DMS79 treated with DMSO at 0.1 percent for 48 hours (cell line): ENCODE data around the gene AIG1.

Source experiments
- DNase-seq: peaks from one replicate; lab custom pipeline; 2025; lab: John Stamatoyannopoulos, UW

The AIG1 gene

DNA sequence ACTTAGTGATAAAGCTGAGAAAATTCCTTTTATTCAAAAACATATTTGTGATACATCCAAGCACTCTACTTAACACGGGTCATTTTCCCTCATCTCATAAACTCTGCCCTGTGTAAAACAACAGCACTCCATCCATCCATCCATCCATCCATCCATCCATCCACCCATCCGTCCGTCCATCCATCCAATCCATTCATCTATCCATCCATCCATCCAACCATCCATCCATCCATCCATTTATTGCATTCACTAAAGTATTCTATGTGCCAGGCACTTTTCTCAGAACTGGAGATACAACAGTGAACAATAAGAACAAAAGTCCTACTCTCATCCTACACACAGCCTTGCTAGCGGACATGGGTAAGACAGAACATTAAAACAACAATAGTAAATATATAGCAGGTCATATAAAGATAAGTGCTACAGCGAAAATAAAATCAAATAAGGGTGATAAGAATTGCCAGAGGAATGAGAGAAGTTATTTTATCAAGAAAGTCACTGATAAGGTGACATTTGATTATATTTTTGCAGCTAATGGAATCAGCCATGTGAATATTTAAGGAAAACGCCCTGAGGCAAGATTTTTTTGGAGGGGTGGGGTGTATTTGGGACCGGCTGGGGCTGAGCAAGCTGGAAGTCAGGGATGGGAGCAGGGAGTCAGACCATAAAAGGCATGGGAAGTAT lies 311.7 kb downstream of the AIG1 start:
- DNase-seq = no peak

DNA sequence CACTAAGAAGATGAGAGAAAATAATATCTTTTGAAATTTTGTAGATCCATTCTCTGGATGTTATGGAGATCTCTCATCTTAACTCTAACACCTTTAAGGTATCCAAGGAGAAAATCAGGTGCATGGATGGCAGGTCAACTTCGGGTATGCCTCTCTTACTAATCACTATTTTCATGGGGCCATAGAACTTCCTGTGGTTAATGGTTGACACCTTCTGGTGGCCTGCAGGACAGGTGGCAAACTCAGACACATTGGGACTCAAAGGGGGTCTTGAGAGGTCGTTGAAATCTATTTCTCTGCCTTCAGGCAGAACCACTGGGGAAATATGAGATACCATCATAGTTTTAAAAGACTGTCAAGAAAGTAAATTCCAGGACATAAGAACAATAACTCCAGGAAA lies 313.3 kb downstream of the AIG1 start:
- no peak for DNase-seq

DNA sequence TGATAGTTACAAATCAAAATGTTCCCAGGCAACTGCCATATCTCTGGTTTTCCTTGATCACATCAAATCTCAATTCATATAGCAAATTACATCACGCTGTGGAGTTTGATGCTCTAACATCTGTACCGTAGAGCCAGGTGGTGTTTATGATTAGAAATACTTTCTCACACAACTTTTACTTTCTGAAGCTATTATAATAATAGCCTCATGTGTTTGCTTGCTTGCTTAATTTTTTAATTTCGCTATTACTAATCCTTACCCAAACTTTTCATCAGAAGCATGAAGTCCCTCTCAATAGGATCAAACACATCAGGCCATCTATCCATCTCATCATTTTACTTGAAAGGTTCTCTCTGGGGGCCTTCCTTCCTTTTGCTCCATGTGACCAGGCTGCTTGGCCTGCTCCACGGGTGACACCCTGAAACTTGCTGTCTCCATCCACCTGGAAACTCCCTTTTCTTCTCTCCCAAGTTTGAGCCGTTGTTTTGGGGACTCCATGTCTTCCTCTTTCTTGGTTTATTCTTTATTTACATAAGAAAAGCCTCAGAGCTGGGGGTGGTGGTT lies 314.4 kb downstream of the AIG1 start:
- DNase-seq = no peak

DNA sequence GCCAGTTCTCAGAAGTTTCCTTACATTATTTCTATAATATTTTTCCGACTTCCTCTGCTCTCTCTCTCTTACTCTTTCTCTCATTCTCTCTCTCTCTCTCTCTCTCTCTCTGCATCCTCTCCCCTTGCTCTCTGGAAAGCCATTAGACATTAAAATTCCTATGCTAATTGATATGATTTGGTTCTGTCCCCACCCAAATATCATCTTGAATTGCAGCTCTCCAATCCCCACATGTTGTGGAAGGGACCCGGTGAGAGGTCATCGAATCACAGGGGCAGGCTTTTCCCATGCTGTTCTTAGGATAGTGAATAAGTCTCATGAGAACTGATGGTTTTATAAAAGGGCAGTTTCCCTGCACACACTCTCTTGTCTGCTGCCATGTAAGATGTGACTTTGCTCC lies 315.7 kb downstream of the AIG1 start:
- DNase-seq = no peak

DNA sequence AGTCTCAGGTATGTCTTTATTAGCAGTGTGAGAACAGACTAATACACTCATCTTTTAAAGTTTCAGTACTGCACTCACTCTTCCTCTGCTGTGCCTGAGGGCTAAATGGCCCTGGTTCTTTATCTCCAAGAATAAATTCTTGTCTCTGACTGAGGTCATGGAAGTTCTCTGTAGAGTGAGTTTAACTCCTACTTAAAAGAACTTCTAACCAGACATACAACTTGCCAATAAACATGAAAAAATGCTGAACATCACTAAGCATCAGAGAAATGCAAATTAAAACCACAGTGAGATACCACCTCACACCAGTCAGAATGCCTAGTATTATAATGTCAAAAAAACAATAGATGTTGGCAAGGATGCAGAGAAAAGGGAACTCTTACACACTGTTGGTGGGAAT lies 316.2 kb downstream of the AIG1 start:
- no peak for DNase-seq

DNA sequence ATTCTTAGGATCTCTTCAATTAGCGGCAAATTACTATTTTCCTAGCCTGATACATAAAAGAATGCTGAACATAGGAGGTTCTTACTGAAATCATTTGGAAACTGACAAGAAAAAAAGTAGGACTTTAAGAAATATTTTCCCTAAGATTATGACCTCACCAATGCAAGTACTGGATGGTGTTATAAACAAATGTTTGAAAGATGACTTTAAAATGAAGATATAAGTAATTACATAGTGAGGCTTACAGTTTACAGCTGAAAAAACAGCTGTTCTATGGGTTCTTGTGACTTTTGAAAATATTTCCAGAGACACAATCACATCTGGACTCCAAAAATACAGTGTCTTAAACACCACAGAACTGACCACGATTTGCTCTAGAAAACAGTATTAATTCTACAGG lies 324.9 kb downstream of the AIG1 start:
- DNase-seq = no peak

DNA sequence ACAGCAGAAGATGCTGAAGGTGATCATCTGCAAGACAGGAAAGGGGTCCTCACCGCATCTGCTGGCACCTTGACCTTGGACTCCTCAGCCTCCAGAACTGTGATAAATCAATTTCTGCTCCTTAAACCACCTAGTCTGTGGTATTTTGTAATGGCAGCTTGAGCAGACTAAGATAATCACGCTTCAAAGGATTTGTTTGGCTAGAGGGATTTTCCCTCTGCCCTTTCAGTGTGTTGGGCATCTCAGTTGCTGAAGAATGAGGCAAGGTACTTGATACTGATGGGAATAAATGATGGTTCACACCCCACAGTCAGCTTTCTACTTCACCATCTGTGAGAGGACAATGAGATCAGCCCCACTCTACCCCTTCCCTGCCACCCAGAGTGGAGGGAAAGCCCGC lies 329.6 kb downstream of the AIG1 start:
- DNase-seq = no peak
